T-helper 1 cell (primary cell): Measurements from ENCODE around the gene SLAMF1.
A peak's percentile ranks its signal among the peaks of the same experiment; 100 is the strongest.
"Not testable (repeated sequence)": the region's sequence is repeated elsewhere in the genome, so short reads cannot be mapped to it uniquely, and the experiment has no call there.

Source experiments
- DNase-seq, 5 donors: peaks; one replicate each; pipeline ENCODE4 v3.0.0-alpha.2; 2012 to 2020

The SLAMF1 gene

GRCh38 chr1:160638540-160638857, 8.3 kb downstream of the SLAMF1 start:
- no peak for DNase-seq

- peak in 4 of 5 donors; percentile 41 to 86 (median 48) for DNase-seq
Observed at GRCh38 chr1:160637821-160638539, 8.9 kb downstream of the SLAMF1 start.

DNA sequence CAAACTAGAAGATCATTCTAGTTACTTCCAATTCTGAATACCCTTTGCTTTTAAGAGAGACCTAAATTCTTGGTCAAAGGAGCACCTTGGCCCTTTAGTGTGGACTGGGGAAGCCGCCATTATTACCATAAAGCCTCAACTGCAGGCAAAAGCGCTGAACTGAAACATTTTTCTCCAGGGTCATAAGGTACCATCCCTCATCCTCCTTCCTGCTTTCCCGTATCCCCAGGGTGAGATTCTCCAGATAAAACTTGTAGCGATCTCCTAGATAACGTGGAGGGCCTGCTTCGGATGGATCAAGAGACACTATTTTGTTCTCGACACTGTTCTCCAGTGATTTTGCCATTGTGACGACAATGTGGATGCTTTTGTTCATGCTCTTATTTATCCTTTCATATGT, 9.8 kb downstream of the SLAMF1 start:
- no peak for DNase-seq

- no peak for DNase-seq
Observed at GRCh38 chr1:160636547-160636946, 10.3 kb downstream of the SLAMF1 start.

- no peak for DNase-seq
Observed at GRCh38 chr1:160636076-160636475, 10.8 kb downstream of the SLAMF1 start.

DNA sequence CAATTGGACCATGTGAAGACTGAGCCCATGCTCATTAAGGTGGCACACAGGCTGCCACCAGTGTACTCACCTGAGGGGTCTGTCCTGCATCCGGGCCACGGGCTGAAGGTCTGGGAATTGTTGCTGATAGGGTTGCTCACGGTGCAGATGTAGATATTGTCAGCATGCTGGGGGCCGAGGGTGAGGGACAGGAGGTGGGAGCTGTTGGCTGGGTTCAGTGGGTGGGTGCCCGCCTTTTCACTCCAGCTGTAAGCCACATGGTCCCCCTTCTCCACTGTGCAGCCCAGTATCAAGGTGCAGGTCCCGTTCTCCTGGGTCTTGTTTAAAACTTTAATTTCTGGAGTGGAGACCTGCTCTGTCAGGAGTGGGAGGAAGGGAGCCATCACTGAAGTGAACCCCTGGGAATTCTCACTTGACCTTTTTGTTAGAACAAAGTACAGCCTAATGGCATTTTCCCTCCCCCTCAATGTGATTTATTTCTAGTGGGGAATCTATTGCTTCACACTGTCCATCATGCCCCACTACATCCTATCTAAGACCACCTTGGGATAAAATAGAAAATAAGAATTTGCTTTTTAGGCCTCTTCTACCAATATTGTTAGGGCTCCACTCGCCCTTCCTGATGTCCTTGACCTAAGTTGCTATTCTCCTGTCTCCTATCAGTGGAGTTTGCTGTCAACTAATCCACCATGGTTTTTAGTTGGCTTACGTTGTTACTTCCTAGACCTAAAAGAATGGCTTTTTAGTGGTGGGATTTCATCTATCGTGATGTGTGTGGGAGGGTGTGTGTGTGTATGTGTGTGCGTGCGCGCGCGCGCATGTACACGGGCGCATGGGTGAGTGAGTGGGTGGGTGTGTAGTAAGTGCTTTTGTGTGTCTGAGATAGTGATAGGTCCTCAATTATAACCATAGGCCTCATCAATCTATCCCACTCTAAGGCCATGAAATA, 12.0 kb downstream of the SLAMF1 start:
- no peak for DNase-seq

DNA sequence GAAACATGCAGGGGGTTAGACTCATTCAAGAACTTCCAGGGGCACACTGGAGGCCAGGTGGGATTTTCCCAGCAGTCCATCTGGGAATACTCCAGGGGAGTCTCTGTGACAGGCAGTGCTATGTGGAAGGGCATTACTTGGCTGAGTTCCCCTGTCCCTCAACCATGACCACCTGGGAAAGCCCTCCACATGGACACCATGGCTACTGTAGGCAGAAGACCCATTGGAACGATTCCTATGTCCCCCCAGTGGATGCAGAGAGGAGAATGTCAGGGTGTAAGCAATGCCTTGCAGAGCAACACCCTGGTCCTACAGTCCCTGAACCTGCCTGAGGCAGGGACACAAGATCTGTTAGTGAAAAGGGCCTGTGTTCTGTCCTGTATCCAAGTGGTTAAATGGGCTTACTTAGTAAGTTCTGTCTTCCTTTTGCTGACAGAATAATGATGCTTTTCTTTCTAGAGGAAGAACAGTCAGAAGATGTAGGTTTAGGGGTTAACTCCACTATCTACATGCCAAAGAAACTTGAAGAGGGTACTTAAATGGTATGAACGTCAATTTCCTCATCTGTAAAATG, 13.4 kb downstream of the SLAMF1 start:
- no peak for DNase-seq

GRCh38 chr1:160631983-160632625, 14.7 kb downstream of the SLAMF1 start:
- no peak for DNase-seq

- no peak for DNase-seq
Observed at GRCh38 chr1:160630523-160631451, 16.1 kb downstream of the SLAMF1 start.

- DNase-seq = peak; percentile 59 to 87 (median 73)
Observed at GRCh38 chr1:160629286-160630210, 17.3 kb downstream of the SLAMF1 start.

- peak in 3 of 5 donors; percentile 14 to 64 (median 30) for DNase-seq
Observed at GRCh38 chr1:160628799-160629263, 18.0 kb downstream of the SLAMF1 start.

DNA sequence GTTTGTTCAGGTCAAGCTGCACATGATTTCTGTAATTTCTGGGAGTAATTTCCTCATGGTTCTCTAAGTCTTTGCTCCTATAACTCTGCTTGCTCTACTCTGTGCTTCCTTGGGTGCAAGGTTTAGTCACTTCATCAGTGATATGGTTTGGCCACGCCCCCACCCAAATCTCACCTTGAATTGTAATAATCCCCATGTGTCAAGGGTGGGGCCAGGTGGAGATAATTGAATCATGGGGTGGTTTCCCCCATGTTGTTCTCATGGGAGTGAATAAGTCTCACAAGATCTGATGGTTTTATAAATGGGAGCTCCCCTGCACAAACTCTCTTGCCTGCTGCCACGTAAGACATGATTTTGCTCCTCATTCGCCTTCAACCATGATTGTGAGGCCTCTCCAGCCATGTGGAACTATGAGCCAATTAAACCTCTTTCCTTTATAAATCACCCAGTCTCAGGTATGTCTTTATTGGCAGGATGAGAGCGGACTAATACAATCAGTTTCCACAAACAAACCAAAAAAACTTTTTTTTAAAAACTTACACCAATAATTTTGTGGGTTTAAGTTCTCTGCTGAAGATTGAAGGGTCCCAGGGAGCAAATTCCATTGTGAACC, 19.1 kb downstream of the SLAMF1 start:
- DNase-seq = not testable (repeated sequence)

GRCh38 chr1:160626509-160627342, 20.1 kb downstream of the SLAMF1 start:
- DNase-seq = peak in 1 of 5 donors; percentile 85

DNA sequence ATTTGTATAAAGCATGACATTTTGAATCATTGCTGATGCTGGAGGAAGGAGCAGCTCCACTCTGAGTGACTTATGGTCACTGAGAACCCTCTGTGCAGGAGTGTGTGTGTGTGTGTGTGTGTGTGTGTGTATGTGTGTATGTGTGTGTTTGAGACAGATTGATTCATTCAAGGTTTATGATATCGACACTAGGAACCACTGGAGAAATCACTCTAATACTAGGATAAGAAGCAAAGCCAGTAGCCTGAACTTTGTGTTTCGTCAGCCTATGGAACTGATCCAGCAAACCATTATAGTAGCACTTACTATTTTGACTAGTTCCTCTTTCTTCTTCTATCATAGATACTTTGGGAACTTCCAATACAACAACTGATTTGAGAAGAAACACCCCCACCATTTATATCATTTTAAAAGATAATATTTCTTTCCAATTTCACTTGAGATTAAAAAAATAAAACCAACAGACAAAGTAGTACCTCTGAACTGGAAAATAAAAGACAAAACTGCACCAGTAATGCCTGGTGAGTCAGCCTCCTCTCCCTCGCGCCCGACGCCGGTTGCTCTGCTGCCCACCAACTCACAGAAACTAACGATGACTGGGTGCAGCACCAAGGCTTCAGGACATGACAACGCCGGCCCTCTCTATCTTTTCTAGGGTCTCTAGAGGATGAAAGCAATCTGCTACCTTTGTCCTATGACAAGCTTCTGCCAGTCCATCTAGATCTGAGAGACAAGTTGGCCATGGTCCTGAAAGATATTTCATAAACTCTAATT, 20.9 kb downstream of the SLAMF1 start:
- DNase-seq = peak in 2 of 5 donors; percentile 24 to 70

- no peak for DNase-seq
Observed at GRCh38 chr1:160625321-160625720, 21.5 kb downstream of the SLAMF1 start.

DNA sequence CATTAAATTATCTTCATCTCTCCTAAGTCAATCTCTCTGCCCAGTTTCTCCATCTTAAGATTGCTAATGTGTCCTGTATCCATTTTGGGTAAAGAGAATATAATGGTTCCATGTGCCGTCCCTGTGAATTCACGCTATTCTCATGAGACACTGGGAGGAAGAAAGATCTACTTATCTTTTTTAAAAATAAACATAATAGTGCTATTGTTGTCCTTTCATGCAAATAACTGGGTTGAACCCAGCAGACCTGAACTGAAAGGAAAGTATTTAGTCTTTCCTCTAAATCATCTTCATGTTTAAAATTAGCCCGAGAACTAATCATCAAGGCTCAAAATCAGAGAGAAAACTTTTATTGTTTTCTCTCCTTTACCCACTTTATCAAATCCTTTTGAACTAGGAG, 22.4 kb downstream of the SLAMF1 start:
- no peak for DNase-seq

DNA sequence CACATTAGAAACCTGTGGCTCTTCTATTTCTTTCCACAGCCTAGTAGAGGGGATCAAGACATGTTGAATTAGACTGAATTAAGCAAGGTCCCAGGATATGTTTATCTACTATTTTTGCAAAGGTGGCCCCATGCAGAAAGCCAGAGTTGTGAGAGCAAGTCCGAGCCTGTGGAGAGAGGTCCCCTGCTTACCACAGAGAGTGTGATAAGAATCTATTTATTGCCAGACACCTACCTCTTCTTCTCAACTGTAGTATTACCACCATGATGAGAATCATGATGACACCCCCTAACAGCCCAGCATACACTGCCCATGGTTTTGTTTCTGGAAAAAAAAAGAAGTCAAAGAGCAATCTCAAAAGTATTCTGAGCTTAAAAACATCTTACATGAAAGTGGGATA, 23.0 kb downstream of the SLAMF1 start:
- DNase-seq = no peak

- peak in 1 of 5 donors; percentile 86 for DNase-seq
Observed at GRCh38 chr1:160623227-160623633, 23.6 kb downstream of the SLAMF1 start.
